ENCODE results near the gene HNRNPU. TPM values are rescaled to one million over a fixed set of nuclear protein-coding genes. Genes with fewer than 3 reads are reported as not detected.

Gene HNRNPU
- polyA plus RNA-seq, 3 donors: 71.5 to 197 (median 143) TPM

DNA sequence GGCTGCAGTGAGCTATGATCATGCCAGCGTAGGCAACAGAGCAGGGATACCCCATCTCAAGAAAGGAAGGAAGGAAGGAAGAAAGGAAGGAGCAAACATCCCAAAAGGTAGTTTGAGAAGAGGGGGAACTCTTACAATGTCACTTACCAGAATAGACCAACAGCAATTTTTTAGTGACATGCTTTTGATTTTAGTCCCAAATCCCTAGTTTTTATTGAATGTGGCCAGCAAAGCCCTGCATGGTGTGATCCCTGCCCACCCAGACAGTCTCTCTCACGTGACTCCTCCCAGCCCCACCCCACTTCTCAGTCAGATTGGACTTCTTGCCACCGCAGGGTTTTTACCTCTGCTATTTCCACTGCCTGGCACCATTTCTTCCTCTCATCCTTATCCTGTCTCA, 39.8 kb upstream of the HNRNPU start:
- Histone ChIP-seq H3K79me2 (ENCODE audit: insufficient read depth, low read length) (no peaks in the 10 kb centered on the region), H3K27ac (ENCODE audit: low read depth in 1 of 2, low read length in 2 of 2) (no peak overlapping the region), H3K36me3 (replicated peaks in 1 of 2; ENCODE audit: control insufficient read depth in 1 of 2, insufficient read depth in 2 of 2, low read length in 2 of 2) (no peaks in the 10 kb centered on the region), H3K4me1 (ENCODE audit: control insufficient read depth in 1 of 2, insufficient read depth in 2 of 2, low read length in 2 of 2) (no peaks in the 10 kb centered on the region), H2AFZ (ENCODE audit: insufficient read depth, low read depth, low read length, poor library complexity, severe bottlenecking) (no peak overlapping the region), H3K4me2 (replicated peaks; ENCODE audit: extremely low read depth, low read length, poor library complexity, severe bottlenecking) (no peak overlapping the region), H3K9ac (ENCODE audit: insufficient read depth, low read length, poor library complexity, severe bottlenecking) (no peak overlapping the region), H3K4me3 (replicated peaks in 1 of 3; ENCODE audit: low read depth in 2 of 3, low read length in 3 of 3) (no peak overlapping the region), H3K27me3 (ENCODE audit: control insufficient read depth in 2 of 2, insufficient read depth in 2 of 2, low read length in 2 of 2) (no peaks in the 10 kb centered on the region), H4K20me1 (ENCODE audit: insufficient read depth, low read length) (no peaks in the 10 kb centered on the region), H3K9me3 (replicated peaks in 1 of 2; ENCODE audit: control insufficient read depth in 1 of 2, insufficient read depth in 1 of 2, low read length in 2 of 2) (no peaks in the 10 kb centered on the region)
- TF ChIP-seq, protein P1, sequence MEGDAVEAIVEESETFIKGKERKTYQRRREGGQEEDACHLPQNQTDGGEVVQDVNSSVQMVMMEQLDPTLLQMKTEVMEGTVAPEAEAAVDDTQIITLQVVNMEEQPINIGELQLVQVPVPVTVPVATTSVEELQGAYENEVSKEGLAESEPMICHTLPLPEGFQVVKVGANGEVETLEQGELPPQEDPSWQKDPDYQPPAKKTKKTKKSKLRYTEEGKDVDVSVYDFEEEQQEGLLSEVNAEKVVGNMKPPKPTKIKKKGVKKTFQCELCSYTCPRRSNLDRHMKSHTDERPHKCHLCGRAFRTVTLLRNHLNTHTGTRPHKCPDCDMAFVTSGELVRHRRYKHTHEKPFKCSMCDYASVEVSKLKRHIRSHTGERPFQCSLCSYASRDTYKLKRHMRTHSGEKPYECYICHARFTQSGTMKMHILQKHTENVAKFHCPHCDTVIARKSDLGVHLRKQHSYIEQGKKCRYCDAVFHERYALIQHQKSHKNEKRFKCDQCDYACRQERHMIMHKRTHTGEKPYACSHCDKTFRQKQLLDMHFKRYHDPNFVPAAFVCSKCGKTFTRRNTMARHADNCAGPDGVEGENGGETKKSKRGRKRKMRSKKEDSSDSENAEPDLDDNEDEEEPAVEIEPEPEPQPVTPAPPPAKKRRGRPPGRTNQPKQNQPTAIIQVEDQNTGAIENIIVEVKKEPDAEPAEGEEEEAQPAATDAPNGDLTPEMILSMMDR (IDR thresholded peaks at IDR 0.05): no peak
- Mint-ChIP-seq H3K27me3 (ENCODE audit: low read depth in 3 of 3) (peaks cover 0 to 6% (median 3%) of the 10 kb centered on the region in 3 donors), H3K36me3 (no peaks in the 10 kb centered on the region), H3K4me3 (no peak overlapping the region), H3K27ac (no peak overlapping the region), H3K4me1 (peaks cover 6% of the 10 kb centered on the region), H3K9me3 (peaks cover 0 to 6% (median 3%) of the 10 kb centered on the region in 7 donors)
- intact Hi-C loops (cut with micrococcal nuclease): no loop called here
- no peak for DNase-seq
- 94% methylated on average over 2 of the region's 3 CpGs for WGBS (ENCODE audit: insufficient coverage)

DNA sequence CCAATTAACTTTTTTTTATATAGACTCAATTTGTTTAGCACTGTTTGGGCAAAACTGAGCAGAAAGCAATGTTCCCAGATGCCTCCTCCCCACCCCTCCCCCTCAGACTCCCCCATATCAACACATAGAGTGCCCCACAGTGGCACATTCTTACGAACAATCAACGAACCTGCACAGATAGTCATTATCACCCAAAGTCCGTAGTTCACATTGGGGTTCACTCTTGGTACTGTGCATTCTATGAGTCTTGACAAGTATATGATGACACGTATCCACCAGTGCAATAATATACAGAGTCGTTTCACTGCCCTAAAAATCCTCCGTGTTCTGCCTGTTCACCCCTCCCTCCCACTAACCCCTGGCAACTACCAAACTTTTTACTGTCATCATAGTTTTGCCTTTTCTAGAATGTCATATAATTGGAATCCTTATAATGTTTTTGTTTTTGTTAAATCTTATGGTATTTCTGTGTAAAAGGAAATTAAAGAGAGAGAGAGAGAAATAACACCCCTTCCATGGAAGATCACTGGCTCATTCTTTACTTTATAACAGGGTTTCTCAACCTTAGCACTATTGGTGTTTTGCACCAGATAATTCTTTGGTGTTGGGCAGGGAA, 37.2 kb upstream of the HNRNPU start:
- Histone ChIP-seq H2AFZ (ENCODE audit: insufficient read depth, low read depth, low read length, poor library complexity, severe bottlenecking) (no peak overlapping the region), H3K9ac (ENCODE audit: insufficient read depth, low read length, poor library complexity, severe bottlenecking) (no peak overlapping the region), H3K79me2 (ENCODE audit: insufficient read depth, low read length) (no peaks in the 10 kb centered on the region), H4K20me1 (ENCODE audit: insufficient read depth, low read length) (no peaks in the 10 kb centered on the region), H3K27ac (ENCODE audit: low read depth in 1 of 2, low read length in 2 of 2) (no peak overlapping the region), H3K9me3 (replicated peaks in 1 of 2; ENCODE audit: control insufficient read depth in 1 of 2, insufficient read depth in 1 of 2, low read length in 2 of 2) (no peaks in the 10 kb centered on the region), H3K27me3 (ENCODE audit: control insufficient read depth in 2 of 2, insufficient read depth in 2 of 2, low read length in 2 of 2) (no peaks in the 10 kb centered on the region), H3K4me3 (replicated peaks in 1 of 3; ENCODE audit: low read depth in 2 of 3, low read length in 3 of 3) (no peak overlapping the region), H3K36me3 (replicated peaks in 1 of 2; ENCODE audit: control insufficient read depth in 1 of 2, insufficient read depth in 2 of 2, low read length in 2 of 2) (no peaks in the 10 kb centered on the region), H3K4me2 (replicated peaks; ENCODE audit: extremely low read depth, low read length, poor library complexity, severe bottlenecking) (no peak overlapping the region), H3K4me1 (ENCODE audit: control insufficient read depth in 1 of 2, insufficient read depth in 2 of 2, low read length in 2 of 2) (no peaks in the 10 kb centered on the region)
- TF ChIP-seq, protein P1 (IDR thresholded peaks at IDR 0.05): no peak
- intact Hi-C loops (cut with micrococcal nuclease): no loop called here
- no peak for DNase-seq
- Mint-ChIP-seq H3K9me3 (peaks cover 0 to 6% (median 3%) of the 10 kb centered on the region in 7 donors), H3K36me3 (no peaks in the 10 kb centered on the region), H3K27me3 (ENCODE audit: low read depth in 3 of 3) (peaks cover 0 to 5% (median 3%) of the 10 kb centered on the region in 3 donors), H3K4me1 (no peaks in the 10 kb centered on the region), H3K27ac (no peak overlapping the region), H3K4me3 (no peak overlapping the region)
- WGBS (ENCODE audit: insufficient coverage): 81% methylated on average over 4 of the region's 6 CpGs

Measured in CD14-positive monocyte (primary cell).